ENCODE data around the gene SLC22A31. TPM values are rescaled to one million over a fixed set of nuclear protein-coding genes. Genes with fewer than 3 reads are reported as not detected.

The SLC22A31 gene
- total and polyA plus RNA-seq, 9 of the 15 experiments (the other 6 are each of a cell fraction or from before 2014, with no cell fraction given), result 0.29 to 2.2 (median 0.47) TPM; not detected in 3

DNA sequence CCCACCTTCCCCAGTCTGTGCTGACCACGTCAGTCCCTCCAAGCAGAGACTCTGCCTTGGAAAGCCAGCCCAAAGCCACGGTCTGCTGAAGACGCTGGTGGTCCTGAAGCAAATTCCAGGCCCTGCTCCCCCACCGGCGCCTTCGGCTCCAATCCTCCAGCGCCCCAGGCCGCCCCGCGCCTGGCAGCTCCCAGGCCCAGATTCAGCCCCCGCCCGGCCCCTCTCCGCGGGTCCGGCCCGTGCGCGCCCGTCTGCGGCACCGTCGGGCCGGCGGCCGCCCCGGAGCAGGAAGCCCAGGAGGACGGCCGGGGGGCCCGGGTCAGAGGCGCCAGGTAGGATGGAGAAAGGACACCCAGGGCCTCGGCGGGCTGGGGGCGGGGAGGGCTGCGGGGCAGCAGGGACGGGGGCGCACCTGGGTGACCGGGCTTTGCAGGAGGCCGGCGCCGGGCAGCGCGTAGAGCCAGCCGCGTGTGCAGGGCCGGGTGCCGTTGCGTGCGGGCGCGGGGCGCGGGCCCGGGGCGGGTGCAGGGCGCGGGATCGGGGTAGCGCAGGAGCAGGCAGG is 594 bp upstream of the SLC22A31 start:
- peak overlapping the region; percentile 26; the same call in 1 of the 2 replicates for H3K4me3 ChIP-seq
- peak overlapping the region; percentile 58; the same call in 1 of the 2 replicates for H3K4me2 ChIP-seq (ENCODE audit: insufficient read depth, low read length)
- WGBS (ENCODE audit: insufficient coverage, low coverage, missing lambda C conversion rate), result 15% methylated on average over 26 of the region's 58 CpGs
- peaks cover 0 to 56% of the 10 kb centered on the region in 2 experiments; a peak in 2 of 5 replicates for H3K4me1 ChIP-seq (replicated peaks in 1 of 2; ENCODE audit: control insufficient read depth in 2 of 2, insufficient read depth in 2 of 2, low read length in 2 of 2)
- ChIA-PET POLR2A (no interaction called here), CTCF (ENCODE audit: low intra/inter-chr PET ratio) (no interaction called here)
- peaks cover 7 to 15% of the 10 kb centered on the region in 2 experiments for H3K27me3 ChIP-seq (ENCODE audit: control insufficient read depth in 2 of 2, insufficient read depth in 2 of 2, low read length in 2 of 2)
- H3K27ac ChIP-seq (ENCODE audit: extremely low read depth, low read depth, low read length), result no peak overlapping the region
- BruUV-seq (replicated peaks), result no TSS peak
- H3K9me3 ChIP-seq (replicated peaks; ENCODE audit: control insufficient read depth, insufficient read depth, low read depth, low read length), result peaks cover 5% of the 10 kb centered on the region
- H3K9me1 ChIP-seq (ENCODE audit: control insufficient read depth, insufficient read depth, low read length), result no peaks in the 10 kb centered on the region
- no peaks in the 10 kb centered on the region for H3K36me3 ChIP-seq (ENCODE audit: control insufficient read depth, insufficient read depth, low read length)
- H3K79me2 ChIP-seq (ENCODE audit: control insufficient read depth, insufficient read depth, low read length), result no peaks in the 10 kb centered on the region
- DNase-seq (ENCODE audit: extremely low read depth in 1 of 4, low spot score in 3 of 4) (no peak), ATAC-seq (no peak), FAIRE-seq (no peak)
- H2AFZ ChIP-seq (ENCODE audit: low read depth, low read length), result no peak overlapping the region; the same call in 1 of the 2 replicates
- H3K9ac ChIP-seq (ENCODE audit: insufficient read depth in 1 of 2, low read depth in 2 of 2, low read length in 2 of 2), result peak overlapping the region in 1 of 2 experiments; percentile 89; a peak in 2 of 4 replicates
- H4K20me1 ChIP-seq (replicated peaks; ENCODE audit: control insufficient read depth, insufficient read depth, low read length), result no peaks in the 10 kb centered on the region; the same call in 1 of the 2 replicates
- TF ChIP-seq TCF7L2 (IDR thresholded peaks at IDR 0.05; ENCODE audit: low read depth, low read length) (no peak), PHB2 (IDR thresholded peaks at IDR 0.05; ENCODE audit: low read depth) (no peak), PCBP1 (IDR thresholded peaks at IDR 0.05; ENCODE audit: low read depth, low read length, poor library complexity, severe bottlenecking) (peak; percentile 23), RBFOX2 (IDR thresholded peaks at IDR 0.05; ENCODE audit: low read depth, low read length) (0 out of 2 replicates have a peak, but pooled peaks have one; percentile 11), MEIS2 (IDR thresholded peaks at IDR 0.05; ENCODE audit: partially characterized antibody) (no peak), ZNF165 (CRISPR knock-in tag; IDR thresholded peaks at IDR 0.05; ENCODE audit: borderline replicate concordance) (no peak), SMARCB1 (IDR thresholded peaks at IDR 0.05; ENCODE audit: insufficient read length, low read depth) (no peak), ZBTB7A (IDR thresholded peaks at IDR 0.05; ENCODE audit: borderline replicate concordance, control insufficient read depth, low read depth, low read length) (peak; percentile 31; the same call in 1 of the 2 replicates), ZNF75A (CRISPR knock-in tag; IDR thresholded peaks at IDR 0.05) (no peak), SMARCA4 (IDR thresholded peaks at IDR 0.05) (no peak)
- in situ Hi-C loops (cut with MboI), result no loop called here
- intact Hi-C loops (cut with micrococcal nuclease), result loop anchor here (1.0 kb wide), 1 partner anchor 30 kb away; the partner anchor contains the start of gene CDH15
